Fibroblast of villous mesenchyme (primary cell): ENCODE measurements around the gene PHLDB2. TPM values are rescaled to one million over a fixed set of nuclear protein-coding genes. Genes with fewer than 3 reads are reported as not detected.
A peak's percentile ranks its signal among the peaks of the same experiment; 100 is the strongest.

Experiments
- DNase-seq: peaks from one replicate; pipeline ENCODE4 v3.0.0-alpha.2; 2010; ENCODE audit warnings: low read depth
- H3K4me3 ChIP-seq: 2 replicates; pipeline ENCODE4 v1.5.1; 2011; ENCODE audit warnings: low read depth, mild to moderate bottlenecking, low read length
- total RNA-seq: library from RNA; depleted of rRNA; stranded (reverse); fragments of >200 nt; gene quantifications from 2 replicates; pipeline ENCODE4 v1.2.3, GENCODE V29; 2012
- TF ChIP-seq, protein P1 (sequence below): IDR thresholded peaks from 2 replicates; pipeline ENCODE4 v1.5.1; 2012; ENCODE audit warnings: low read depth, mild to moderate bottlenecking, low read length; ENCODE audit not compliant: insufficient read depth

PHLDB2 gene
- total RNA-seq, 1 donor: 111 TPM

DNA sequence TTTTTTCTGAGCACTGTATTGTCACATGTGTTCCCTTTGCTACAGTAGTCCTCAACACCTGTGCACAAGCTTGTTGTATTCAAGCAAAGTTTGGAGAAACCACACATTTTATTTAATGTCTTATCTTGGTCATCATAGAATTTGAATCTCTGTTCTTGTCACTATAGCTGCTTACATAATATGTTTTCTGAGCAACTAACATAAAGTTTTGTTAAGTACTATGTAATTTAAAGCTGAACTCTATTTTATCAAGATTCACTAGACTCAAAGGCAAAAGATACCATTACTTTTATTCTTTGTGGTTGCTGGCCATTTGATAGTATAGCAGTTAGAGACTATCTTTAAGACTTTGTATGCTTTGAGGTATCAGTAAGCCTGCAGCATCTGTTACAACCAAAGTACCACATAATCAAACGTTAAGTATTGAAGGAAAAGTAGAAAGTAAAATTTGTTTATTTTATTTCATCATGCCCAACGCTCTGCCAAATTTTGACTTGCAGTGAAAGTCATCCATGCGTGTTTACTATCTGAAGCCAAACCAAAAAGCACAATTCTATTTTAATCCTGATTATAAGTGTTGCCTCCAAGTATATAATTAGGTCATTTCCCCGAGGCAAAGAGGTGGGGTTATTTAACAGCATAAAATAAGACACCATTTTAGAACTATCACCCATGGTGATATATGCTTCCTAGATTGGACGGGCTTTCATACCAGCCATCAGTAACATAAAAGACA, 109.4 kb downstream of the PHLDB2 start:
- no peak for DNase-seq
- no peak overlapping the region for H3K4me3 ChIP-seq
- TF ChIP-seq, protein P1, sequence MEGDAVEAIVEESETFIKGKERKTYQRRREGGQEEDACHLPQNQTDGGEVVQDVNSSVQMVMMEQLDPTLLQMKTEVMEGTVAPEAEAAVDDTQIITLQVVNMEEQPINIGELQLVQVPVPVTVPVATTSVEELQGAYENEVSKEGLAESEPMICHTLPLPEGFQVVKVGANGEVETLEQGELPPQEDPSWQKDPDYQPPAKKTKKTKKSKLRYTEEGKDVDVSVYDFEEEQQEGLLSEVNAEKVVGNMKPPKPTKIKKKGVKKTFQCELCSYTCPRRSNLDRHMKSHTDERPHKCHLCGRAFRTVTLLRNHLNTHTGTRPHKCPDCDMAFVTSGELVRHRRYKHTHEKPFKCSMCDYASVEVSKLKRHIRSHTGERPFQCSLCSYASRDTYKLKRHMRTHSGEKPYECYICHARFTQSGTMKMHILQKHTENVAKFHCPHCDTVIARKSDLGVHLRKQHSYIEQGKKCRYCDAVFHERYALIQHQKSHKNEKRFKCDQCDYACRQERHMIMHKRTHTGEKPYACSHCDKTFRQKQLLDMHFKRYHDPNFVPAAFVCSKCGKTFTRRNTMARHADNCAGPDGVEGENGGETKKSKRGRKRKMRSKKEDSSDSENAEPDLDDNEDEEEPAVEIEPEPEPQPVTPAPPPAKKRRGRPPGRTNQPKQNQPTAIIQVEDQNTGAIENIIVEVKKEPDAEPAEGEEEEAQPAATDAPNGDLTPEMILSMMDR: no peak

DNA sequence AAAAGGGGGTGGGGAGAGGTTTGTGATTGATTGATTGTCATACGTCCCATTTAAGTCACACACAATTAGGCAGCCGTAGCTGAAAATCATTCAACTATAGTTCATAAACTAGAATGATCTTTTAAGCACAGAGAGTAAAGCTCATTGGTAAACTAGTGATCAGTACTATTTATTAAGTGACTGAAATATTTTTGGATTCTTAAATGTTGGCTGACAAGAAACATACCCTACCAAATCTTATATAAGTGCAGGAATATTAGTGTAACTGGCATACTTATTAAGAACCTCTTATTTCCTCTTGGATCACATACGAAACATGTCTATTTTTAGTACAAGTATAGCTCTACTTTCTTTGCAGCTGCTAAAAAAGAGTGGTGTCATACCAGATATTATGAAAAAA, 111.3 kb downstream of the PHLDB2 start:
- H3K4me3 ChIP-seq: no peak overlapping the region
- DNase-seq: no peak
- TF ChIP-seq, protein P1: no peak

DNA sequence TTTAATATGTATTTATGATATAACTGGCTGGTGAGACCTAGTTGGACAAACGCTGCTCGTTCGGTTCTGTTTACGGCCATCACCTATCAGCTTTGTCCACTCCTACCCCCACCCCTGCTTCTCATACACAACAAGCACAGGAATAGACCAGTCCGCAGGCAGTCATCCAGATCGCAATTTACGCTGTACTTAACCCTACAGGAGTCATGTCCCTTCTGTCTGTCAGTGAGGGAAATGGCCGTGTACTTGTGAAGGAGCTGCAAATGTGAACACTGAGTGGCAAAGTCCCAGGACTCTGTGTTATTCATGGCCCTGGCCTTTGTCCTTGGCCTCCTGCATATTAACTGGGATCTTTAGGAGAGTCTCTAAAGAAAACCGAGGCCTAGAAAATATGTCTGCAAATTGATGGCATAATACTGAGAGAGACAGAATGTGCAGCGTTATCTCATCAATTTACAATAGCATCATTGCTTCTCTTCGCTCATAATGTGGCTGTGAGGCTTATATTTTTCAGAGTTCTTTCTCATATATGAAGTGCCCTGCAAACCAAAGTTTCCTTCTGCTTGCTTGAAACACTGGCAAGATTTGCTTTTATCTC, 112.6 kb downstream of the PHLDB2 start:
- no peak for DNase-seq
- TF ChIP-seq, protein P1: no peak
- H3K4me3 ChIP-seq: no peak overlapping the region

DNA sequence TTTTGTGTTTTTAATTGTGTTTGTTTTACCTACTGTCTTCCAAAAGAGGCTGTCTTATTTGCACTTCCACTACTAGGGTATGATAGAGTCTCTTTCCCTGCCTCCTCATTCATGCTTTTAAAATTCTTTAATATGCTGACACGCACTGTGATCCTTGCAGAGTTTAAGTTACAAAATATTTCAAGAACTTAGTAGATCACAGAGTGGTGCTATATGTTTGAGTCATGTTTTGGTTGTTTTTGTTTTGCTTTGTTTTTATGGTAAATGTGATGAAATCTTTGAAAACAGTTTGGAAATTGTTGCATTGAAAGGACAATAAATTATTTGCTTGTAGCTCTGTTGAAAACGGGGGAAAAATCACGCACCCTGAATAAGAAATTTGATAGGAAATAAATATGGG, 113.8 kb downstream of the PHLDB2 start:
- peak; percentile 66 for DNase-seq
- TF ChIP-seq, protein P1: no peak
- H3K4me3 ChIP-seq: no peak overlapping the region

DNA sequence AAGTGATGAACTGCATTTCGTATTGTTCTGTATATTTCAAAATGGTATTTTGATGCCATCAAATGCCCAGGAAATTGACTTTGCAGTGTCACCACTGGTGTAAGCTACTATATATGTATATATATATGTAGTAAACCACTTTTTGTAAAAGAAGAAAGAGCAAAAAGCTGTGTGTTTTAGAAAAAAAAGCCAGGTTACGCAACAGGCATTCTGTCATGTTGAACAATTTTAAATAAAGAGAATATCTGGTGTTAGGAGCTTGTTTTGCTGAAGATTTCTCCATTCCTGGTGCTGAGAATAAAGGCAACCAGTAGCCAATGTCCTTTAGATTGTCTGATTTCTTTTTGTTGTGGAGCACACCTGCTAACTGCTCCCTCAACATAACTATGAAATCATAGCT, 116.1 kb downstream of the PHLDB2 start:
- no peak overlapping the region for H3K4me3 ChIP-seq
- TF ChIP-seq, protein P1: no peak
- DNase-seq: no peak

DNA sequence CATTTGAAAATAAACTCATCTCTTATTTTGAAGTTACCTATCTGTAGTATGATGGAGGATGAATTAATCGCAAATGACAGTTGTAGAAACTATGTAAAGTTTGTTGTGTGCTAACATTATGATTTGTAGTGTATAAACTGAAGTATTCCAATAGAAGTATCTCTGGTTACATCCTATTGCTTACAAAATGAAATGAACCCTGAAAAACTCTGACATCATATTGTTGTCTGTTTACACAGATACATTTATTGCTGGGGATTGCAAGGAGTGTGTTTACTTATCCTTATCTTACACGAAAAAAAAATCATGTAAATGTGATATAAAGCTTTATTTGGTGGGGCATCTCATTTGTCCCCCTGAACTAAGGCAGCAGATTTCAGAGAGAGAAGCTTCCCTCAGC, 117.2 kb downstream of the PHLDB2 start:
- TF ChIP-seq, protein P1: no peak
- no peak overlapping the region for H3K4me3 ChIP-seq
- DNase-seq: peak; percentile 60
